ENCODE measurements around the gene DCAF7. TPM values are rescaled to one million over a fixed set of nuclear protein-coding genes. Genes with fewer than 3 reads are reported as not detected.

Gene DCAF7
- total and polyA plus RNA-seq, 2 of the 4 experiments (the other 2 are of a cell fraction), result 40.9 to 52.8 TPM

DNA sequence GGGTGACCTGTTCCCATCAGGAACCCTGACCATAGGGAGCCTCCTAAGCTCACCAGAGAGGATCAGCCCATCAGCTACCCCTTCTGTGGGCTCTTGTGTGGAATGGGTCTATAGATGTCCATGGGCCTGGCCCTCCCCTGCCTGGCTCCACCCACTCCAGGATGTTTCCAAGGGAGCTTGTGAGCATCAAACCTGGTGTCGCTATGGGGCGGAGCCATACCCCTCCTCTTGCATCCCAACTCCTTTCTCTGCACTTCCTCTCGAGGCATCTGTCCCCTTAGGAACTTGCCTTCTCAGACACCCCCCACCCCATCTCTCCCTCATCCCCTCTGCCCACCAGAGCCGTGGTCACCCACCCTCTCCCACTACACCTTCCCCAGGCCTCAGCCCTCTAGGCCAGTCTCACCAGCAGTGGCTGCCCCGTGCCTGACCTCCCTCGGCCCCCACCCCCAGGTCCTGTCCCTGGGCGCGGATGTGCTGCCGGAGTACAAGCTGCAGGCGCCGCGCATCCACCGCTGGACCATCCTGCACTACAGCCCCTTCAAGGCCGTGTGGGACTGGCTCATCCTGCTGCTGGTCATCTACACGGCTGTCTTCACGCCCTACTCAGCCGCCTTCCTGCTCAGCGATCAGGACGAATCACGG is 16.7 kb upstream of the DCAF7 start:
- Histone ChIP-seq H3K27me3 (ENCODE audit: control insufficient read depth, insufficient read depth, low read length) (peaks cover 35% of the 10 kb centered on the region), H3K4ac (ENCODE audit: low read depth, low read length) (no peak overlapping the region), H3K23ac (ENCODE audit: low read depth, low read length) (no peak overlapping the region), H2AK5ac (ENCODE audit: low read depth, low read length) (no peak overlapping the region), H2BK15ac (ENCODE audit: low read depth, low read length) (no peak overlapping the region), H4K91ac (ENCODE audit: insufficient read depth, low read depth, low read length) (no peak overlapping the region), H3K9me1 (ENCODE audit: insufficient read depth, low read length) (no peaks in the 10 kb centered on the region), H3K14ac (replicated peaks; ENCODE audit: low read depth, low read length) (no peak overlapping the region), H2AK9ac (replicated peaks; ENCODE audit: low read depth, low read length, poor library complexity) (no peak overlapping the region), H3K4me1 (ENCODE audit: control insufficient read depth, insufficient read depth, low read length) (peaks cover 3% of the 10 kb centered on the region; the same call in 1 of the 2 replicates), H3K18ac (ENCODE audit: low read depth, low read length) (no peak overlapping the region), H2BK5ac (ENCODE audit: low read depth, low read length, poor library complexity, severe bottlenecking) (no peak overlapping the region), H3K56ac (ENCODE audit: extremely low read depth, insufficient read depth, low read length) (no peak overlapping the region), H4K20me1 (ENCODE audit: insufficient read depth, low read length) (no peaks in the 10 kb centered on the region), H2BK120ac (ENCODE audit: low read depth, low read length) (no peak overlapping the region), H3K9me3 (ENCODE audit: control insufficient read depth, insufficient read depth, low read length) (no peaks in the 10 kb centered on the region), H3K4me3 (ENCODE audit: insufficient read depth, low read depth, low read length) (no peak overlapping the region), H4K8ac (ENCODE audit: low read depth in 2 of 2, low read length in 2 of 2) (no peak overlapping the region), H2BK20ac (ENCODE audit: low read depth, low read length) (no peak overlapping the region), H3K4me2 (ENCODE audit: low read depth, low read length) (no peak overlapping the region), H3K27ac (ENCODE audit: insufficient read depth, low read length) (no peak overlapping the region), H3K9ac (ENCODE audit: low read depth, low read length) (no peak overlapping the region), H3K36me3 (ENCODE audit: control insufficient read depth, insufficient read depth, low read length) (no peaks in the 10 kb centered on the region), H2AFZ (replicated peaks; ENCODE audit: low read length, poor library complexity) (no peak overlapping the region), H3K79me1 (ENCODE audit: low read depth in 1 of 2, low read length in 2 of 2) (no peaks in the 10 kb centered on the region), H4K5ac (ENCODE audit: low read depth, low read length) (no peak overlapping the region)
- TF ChIP-seq RFX5 (IDR thresholded peaks at IDR 0.05; ENCODE audit: low read depth, low read length) (no peak), FOS (IDR thresholded peaks at IDR 0.05; ENCODE audit: low read depth, low read length) (no peak), CEBPB (IDR thresholded peaks at IDR 0.05; ENCODE audit: low read depth, low read length) (no peak), BHLHE40 (IDR thresholded peaks at IDR 0.05; ENCODE audit: low read depth, low read length) (no peak), RCOR1 (IDR thresholded peaks at IDR 0.05; ENCODE audit: insufficient replicate concordance, low read length) (no peak), POLR2A (IDR thresholded peaks at IDR 0.05; ENCODE audit: low read depth, low read length) (no peak), MXI1 (IDR thresholded peaks at IDR 0.05; ENCODE audit: borderline replicate concordance, low read depth, low read length) (no peak), NFE2L2 (IDR thresholded peaks at IDR 0.05; ENCODE audit: low read depth, low read length) (no peak), RAD21 (IDR thresholded peaks at IDR 0.05; ENCODE audit: low read length) (no peak), MAZ (IDR thresholded peaks at IDR 0.05; ENCODE audit: borderline replicate concordance, low read depth, low read length) (no peak), SMC3 (IDR thresholded peaks at IDR 0.05; ENCODE audit: low read depth, low read length) (no peak), CHD1 (IDR thresholded peaks at IDR 0.05; ENCODE audit: low read depth, low read length) (no peak)
- TF ChIP-seq, protein P1, sequence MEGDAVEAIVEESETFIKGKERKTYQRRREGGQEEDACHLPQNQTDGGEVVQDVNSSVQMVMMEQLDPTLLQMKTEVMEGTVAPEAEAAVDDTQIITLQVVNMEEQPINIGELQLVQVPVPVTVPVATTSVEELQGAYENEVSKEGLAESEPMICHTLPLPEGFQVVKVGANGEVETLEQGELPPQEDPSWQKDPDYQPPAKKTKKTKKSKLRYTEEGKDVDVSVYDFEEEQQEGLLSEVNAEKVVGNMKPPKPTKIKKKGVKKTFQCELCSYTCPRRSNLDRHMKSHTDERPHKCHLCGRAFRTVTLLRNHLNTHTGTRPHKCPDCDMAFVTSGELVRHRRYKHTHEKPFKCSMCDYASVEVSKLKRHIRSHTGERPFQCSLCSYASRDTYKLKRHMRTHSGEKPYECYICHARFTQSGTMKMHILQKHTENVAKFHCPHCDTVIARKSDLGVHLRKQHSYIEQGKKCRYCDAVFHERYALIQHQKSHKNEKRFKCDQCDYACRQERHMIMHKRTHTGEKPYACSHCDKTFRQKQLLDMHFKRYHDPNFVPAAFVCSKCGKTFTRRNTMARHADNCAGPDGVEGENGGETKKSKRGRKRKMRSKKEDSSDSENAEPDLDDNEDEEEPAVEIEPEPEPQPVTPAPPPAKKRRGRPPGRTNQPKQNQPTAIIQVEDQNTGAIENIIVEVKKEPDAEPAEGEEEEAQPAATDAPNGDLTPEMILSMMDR (conservative IDR thresholded peaks at IDR 0.05; ENCODE audit: low read depth, low read length), result no peak
- TF ChIP-seq, protein P2, sequence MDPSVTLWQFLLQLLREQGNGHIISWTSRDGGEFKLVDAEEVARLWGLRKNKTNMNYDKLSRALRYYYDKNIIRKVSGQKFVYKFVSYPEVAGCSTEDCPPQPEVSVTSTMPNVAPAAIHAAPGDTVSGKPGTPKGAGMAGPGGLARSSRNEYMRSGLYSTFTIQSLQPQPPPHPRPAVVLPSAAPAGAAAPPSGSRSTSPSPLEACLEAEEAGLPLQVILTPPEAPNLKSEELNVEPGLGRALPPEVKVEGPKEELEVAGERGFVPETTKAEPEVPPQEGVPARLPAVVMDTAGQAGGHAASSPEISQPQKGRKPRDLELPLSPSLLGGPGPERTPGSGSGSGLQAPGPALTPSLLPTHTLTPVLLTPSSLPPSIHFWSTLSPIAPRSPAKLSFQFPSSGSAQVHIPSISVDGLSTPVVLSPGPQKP (IDR thresholded peaks at IDR 0.05; ENCODE audit: borderline replicate concordance, low read depth, low read length), result no peak
- TF ChIP-seq, protein P3, sequence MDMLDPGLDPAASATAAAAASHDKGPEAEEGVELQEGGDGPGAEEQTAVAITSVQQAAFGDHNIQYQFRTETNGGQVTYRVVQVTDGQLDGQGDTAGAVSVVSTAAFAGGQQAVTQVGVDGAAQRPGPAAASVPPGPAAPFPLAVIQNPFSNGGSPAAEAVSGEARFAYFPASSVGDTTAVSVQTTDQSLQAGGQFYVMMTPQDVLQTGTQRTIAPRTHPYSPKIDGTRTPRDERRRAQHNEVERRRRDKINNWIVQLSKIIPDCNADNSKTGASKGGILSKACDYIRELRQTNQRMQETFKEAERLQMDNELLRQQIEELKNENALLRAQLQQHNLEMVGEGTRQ (IDR thresholded peaks at IDR 0.05; ENCODE audit: low read depth, low read length), result no peak
- POLR2A ChIA-PET (ENCODE audit: unreplicated experiment), result no interaction called here
- in situ Hi-C loops (cut with MboI; ENCODE audit: low sequenced_read_pairs) (no loop called here), dilution Hi-C loops (cut with HindIII; ENCODE audit: low sequenced_read_pairs, unreplicated experiment) (no loop called here), intact Hi-C loops (cut with micrococcal nuclease) (no loop called here)
- no TSS peak for BruUV-seq (replicated peaks)
- CTCF ChIA-PET, result no interaction called here
- DNase-seq (no peak), ATAC-seq (ENCODE audit: low read depth) (no peak)
- WGBS, 2 experiments (ENCODE audit: extremely low coverage in 2 of 2, insufficient read length in 1 of 2), result 72% methylated on average over 15 of the region's 20 CpGs; no CpG with 5 or more reads in 1 of the 2 experiments

Data from IMR-90 (cell line).